ENCODE results near the gene DHDH.
A peak's percentile ranks its signal among the peaks of the same experiment; 100 is the strongest.
"Not testable (repeated sequence)": the region's sequence is repeated elsewhere in the genome, so short reads cannot be mapped to it uniquely, and the experiment has no call there.

Gene DHDH

GRCh38 chr19:48933382-48933932 is at the start of gene DHDH:
Gene DHDH (plus strand): TSS chr19:48933699. CDS start chr19:48933722, 23 bp downstream.
- DNase-seq (ENCODE audit: low read depth) = peak; percentile 59

GRCh38 chr19:48883726-48884125 is 49.8 kb upstream of the DHDH start:
- DNase-seq (ENCODE audit: low read depth) = no peak

DNA sequence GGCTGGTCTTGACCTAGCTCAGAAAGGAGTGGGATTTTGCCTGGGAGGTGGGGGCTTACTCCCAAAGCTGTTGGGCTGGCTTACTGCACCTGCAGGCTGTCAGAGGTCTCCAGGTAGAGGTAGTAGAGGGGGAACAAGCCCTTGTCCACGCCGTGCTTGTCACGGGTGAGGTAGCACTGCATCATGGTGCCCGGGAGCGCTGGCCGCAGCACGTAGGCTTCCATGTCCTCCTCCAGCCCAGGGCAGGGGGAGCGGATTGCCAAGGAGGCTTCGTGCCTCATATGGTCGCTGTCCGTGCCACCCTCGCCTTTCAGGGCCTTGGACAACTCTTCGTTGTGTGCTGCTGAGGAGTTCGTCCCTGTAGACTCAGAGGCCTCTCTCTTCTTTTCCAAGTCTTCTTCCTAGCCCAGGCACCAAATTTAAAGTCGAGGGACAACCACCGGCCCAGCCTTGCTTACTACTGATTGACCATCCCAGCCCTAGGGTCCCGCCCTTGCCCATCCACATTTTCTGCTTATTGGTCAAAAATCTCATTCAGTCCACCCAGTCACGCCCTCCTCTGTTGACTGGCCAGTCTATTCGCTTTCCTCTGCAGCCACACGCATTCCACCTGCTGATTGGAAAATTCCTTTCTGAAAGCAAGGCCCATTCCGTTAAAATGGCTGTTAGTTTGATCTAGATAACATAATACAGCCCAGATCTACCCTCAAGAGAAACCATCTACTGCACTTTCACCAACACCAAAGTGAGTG is 45.5 kb upstream of the DHDH start:
- no peak for DNase-seq (ENCODE audit: low read depth)

- not testable (repeated sequence) for DNase-seq (ENCODE audit: low read depth)
These were observed 44.0 kb upstream of the DHDH start for GRCh38 chr19:48889496-48889895.

DNA sequence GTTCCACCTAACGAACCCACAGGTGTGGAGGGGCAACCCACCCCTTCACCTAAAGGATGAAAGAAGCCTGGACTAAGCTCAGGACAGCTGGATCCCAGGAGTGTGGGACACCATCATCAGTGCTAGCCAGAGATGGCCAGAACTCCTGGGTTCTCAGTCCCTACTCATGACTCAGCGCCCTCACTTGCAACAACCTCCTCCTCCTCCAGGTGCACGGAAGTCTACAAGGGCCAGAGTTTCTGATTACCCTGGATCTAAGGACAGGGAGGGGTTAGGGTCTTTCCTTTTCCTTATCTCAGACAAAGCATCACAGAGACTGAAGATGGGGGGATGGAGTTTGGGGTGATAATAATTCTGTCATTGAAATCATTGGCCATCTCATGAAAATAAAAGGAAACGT is 42.9 kb upstream of the DHDH start:
- DNase-seq (ENCODE audit: low read depth) = no peak

DNA sequence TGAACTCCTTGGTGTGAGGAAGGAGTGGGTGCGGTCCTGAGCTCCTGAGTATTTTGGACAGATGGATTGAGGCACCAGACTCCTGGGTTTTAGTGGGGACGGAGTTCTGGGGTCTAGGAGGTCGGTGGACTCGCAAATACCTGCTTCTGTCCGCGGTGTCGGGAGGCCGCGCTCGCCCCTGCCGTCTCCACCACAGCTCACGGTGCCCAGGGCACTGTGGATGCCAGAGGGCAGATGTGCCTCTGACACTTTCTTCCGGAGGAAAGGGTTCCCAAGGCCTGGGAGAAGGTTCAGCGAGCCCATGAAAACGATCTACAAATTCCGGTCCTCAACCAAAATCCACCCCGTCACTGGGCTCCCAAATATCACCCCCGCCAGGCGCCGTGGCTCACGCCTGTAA is 38.3 kb upstream of the DHDH start:
- no peak for DNase-seq (ENCODE audit: low read depth)

DNA sequence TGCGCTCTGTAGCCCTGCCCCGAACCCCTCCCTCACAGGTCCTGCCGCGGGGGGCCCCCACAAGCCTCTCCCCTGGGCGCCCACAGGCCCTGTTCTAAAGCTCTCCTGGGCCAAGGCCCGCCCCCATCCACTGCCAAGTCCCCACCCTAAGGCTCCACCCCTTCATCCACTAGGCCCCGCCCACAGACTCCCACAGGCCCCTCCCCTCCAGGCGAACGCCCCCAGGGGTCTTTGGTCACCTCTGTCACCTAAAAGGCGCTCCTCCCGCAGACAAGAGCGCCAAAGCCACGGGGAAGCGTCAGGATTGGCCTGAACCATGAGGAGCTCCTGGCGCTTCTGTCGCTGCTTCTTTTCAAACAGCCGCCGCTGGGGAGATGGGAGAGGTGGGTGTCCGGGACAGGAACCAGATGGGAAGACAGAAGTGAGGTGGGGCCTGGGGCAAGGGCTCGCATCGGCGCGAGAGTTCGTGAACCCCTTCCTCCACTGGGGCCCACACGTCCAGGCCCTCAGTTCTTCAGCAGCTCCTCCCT is 37.2 kb upstream of the DHDH start:
- peak; percentile 57 for DNase-seq (ENCODE audit: low read depth)

DNA sequence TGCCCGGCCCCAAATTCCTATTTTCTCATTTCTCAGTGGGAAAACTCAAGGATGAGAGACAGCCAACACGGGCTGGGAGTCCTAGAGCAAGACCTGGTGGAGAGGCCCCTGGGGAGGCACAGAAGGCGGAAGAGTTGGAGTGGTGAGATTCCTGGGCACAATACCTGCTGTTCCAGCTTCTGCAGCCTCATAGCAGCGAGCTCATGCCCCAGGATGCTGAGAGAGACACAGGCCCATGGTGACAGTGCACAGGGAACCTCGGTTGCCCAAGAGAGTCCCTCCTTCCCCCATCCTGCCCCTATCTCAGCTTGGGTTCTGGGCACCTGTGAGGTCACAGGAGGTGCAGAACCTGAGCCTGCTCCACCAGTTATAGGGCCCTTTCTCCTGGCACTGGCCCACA is 36.3 kb upstream of the DHDH start:
- no peak for DNase-seq (ENCODE audit: low read depth)

- DNase-seq (ENCODE audit: low read depth) = not testable (repeated sequence)
These were observed 34.1 kb upstream of the DHDH start for GRCh38 chr19:48899386-48899749.

- DNase-seq (ENCODE audit: low read depth) = peak; percentile 99
These were observed 33.6 kb upstream of the DHDH start, which contains the start of gene NUCB1 for GRCh38 chr19:48899781-48900476. Gene NUCB1 (plus strand): TSS chr19:48900312. CDS start chr19:48900797, 485 bp downstream.

GRCh38 chr19:48900477-48901406 is 32.8 kb upstream of the DHDH start:
- DNase-seq (ENCODE audit: low read depth) = peak; percentile 57

DNA sequence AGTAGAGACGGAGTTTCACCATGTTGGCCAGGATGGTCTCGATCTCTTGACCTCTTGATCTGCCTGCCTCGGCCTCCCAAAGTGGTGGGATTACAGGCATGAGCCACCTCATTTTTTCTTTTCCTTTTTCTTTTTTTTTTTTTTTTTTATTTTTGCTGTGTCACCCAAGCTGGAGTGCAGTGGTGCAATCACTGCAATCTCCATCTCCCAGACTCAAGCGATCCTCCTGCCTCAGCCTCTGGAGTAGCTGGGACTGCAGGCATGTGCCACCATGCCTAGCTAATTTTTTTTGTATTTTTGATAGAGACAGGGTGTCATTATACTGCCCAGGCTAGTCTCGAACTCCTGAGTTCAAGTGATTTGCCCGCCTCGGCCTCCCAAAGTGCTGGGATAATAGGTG is 31.2 kb upstream of the DHDH start:
- DNase-seq (ENCODE audit: low read depth) = not testable (repeated sequence)

DNA sequence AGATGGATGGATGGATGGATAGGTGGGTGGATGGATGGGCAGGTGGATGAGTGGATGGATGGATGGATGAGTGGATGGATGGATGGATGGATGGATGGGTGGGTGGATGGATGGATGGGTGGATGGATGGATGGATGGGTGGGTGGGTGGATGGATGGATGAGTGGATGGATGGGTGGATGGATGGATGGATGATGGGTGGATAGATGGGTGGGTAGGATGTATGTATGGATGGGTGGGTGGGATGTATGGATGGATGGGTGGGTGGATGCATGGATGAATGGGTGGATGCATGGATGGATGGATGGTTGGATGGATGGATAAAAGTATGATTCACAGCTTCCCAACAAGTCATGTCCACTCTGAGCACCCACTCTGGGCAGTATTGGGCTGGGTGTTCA is 29.7 kb upstream of the DHDH start:
- DNase-seq (ENCODE audit: low read depth) = not testable (repeated sequence)

GRCh38 chr19:48905664-48906063 is 27.8 kb upstream of the DHDH start:
- no peak for DNase-seq (ENCODE audit: low read depth)

DNA sequence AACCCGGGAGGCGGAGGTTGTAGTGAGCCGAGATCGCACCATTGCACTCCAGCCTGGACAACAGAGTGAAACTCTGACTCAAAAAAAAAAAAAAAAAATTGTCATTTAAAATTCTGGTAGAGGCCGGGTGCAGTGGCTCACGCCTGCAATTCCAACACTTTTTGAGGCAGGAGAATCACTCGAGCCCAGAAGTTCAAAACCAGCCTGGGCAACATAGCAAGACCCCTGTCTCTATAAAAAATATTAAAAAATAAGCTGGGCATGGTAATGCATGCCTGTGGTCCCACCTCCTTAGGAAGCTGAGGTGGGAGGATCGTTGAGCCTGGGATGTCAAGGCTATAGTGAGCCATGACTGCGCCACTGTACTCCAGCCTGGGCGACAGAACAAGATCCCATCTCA is 27.2 kb upstream of the DHDH start:
- no peak for DNase-seq (ENCODE audit: low read depth)

DNA sequence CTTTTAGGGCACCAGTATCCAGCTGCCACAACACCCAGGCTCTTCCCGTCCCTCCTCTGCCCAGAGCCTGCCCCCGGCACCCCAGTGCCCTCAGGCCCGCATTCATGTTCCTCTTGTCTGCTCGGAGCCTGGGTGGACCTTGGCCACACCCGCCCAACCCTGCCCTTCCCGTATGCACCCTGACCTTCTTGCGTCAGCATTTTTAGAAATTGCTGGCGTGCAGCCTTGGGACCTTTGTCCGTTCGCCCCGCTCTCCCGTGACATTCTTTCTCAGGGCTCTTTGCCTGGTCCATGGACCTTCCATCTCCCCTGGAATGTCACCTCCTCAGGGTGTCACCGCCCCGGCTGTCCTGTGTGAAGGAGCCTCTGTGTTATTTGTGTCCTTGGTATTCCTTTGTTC is 25.8 kb upstream of the DHDH start:
- DNase-seq (ENCODE audit: low read depth) = no peak

GRCh38 chr19:48909424-48910077 is 23.9 kb upstream of the DHDH start:
- not testable (repeated sequence) for DNase-seq (ENCODE audit: low read depth)

DNA sequence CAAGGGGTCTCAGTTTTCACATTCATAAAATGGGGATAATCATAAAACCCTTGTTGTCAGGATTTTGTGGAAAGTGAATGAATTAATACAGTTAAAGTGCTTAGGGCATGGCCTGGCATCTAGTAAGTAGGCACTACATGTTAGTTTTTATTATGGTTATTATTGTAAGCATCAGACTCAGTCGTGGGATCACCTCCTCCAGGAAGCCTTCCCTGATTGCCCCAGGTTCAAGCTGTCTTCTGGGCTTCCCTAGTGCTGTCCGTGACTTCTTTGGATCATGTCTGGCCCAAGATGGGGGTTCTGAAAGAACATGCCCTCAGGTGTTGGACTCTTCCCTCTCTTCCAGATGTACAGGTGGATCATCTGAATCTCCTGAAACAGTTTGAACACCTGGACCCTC is 22.7 kb upstream of the DHDH start:
- no peak for DNase-seq (ENCODE audit: low read depth)

DNA sequence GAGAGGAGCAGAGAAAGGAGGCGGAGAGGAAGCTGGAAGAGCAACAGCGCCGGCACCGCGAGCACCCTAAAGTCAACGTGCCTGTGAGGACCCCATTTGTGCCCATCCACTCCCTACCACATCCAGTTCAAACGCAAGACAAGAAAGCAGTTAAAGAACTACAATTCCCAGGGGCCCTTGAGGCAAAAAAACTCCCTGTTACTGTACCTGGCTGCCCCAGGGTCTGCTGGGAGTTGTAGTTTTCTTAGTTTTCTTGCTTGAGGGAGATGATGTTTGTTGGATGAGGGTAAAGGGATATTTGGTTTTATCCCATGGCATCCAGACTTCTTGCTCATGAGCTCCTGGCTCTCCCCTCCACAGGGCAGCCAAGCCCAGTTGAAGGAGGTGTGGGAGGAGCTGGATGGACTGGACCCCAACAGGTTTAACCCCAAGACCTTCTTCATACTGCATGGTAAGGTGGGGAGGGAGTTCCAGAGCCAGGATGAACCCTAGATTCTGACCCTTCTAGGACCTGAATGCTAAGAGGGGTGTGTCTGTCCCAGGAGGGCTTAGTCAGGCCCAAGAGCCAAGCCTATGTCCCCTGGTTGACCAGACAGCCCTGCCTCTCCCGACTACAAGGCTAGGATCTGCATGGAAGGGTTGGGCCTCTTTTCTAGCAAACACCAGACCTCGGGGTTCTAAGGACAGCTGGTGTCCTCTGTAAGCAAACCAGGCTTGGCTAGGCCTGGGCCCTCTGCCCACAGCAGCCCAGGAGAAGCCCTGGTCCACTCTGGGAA is 20.2 kb upstream of the DHDH start:
- DNase-seq (ENCODE audit: low read depth) = no peak

GRCh38 chr19:48914181-48914580 is 19.3 kb upstream of the DHDH start:
- no peak for DNase-seq (ENCODE audit: low read depth)

DNA sequence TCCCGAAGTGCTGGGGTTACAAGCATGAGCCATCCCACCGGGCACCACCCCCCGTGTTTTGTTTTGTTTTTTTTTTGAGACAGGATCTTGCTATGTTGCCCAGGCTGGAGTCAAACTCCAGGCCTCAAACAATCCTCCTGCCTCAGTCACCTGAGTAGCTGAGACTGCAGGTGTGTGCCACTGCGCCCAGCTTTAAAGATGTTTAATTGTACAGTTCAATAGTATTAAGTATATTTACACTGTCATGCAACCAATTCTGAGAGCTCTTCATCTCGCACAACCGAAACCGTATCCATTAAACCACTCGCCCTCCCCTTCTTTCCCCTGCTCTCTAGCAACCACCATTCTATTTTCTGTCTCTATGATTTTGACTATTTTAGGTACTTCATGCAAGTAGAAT is 17.7 kb upstream of the DHDH start:
- no peak for DNase-seq (ENCODE audit: low read depth)
